ENCODE measurements around the gene TGFB1. TPM values are rescaled to one million over a fixed set of nuclear protein-coding genes. Genes with fewer than 3 reads are reported as not detected.
A peak's percentile ranks its signal among the peaks of the same experiment; 100 is the strongest.

Gene TGFB1
- total RNA-seq, 1 donor = 18.7 TPM

DNA sequence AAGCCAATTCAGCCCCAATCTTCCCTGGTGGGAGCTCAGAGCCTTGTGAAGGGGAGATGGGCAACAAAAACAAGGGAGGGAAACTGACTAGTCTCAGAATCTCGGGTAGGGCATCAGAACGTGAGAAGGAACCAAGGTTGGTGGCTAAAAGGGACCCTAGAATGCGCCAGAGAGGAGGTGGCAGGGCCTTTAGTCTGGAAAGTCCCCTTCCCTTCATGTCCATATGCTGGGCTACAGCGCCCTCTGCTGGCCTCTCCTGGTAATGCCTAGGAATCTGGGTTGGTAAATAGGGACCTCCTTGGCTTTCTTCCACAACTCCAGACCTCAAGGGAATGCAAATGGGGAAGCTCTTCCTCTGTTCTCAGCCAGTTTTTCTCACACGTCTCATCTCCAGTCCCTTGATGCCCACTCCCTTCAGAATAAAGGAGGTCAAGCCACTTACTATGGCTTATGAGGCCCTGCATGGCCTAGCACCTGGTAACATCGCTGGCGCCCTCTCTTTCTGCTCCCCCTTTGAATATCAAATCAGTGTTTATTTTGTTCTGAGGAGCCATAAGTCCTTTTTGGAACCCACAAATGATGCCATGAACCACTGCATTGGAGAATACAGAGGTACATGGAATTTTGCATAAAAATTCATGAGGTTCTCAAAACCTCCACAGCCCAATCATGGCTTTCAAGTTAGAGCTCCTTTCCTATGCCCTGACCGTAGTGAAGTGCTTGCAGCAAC, 45.1 kb downstream of the TGFB1 start:
- DNase-seq (ENCODE audit: low read depth) = peak; percentile 93
- H3K4me3 ChIP-seq (ENCODE audit: low read depth, low read length) = peak overlapping the region; percentile 94
- TF ChIP-seq, protein P1, sequence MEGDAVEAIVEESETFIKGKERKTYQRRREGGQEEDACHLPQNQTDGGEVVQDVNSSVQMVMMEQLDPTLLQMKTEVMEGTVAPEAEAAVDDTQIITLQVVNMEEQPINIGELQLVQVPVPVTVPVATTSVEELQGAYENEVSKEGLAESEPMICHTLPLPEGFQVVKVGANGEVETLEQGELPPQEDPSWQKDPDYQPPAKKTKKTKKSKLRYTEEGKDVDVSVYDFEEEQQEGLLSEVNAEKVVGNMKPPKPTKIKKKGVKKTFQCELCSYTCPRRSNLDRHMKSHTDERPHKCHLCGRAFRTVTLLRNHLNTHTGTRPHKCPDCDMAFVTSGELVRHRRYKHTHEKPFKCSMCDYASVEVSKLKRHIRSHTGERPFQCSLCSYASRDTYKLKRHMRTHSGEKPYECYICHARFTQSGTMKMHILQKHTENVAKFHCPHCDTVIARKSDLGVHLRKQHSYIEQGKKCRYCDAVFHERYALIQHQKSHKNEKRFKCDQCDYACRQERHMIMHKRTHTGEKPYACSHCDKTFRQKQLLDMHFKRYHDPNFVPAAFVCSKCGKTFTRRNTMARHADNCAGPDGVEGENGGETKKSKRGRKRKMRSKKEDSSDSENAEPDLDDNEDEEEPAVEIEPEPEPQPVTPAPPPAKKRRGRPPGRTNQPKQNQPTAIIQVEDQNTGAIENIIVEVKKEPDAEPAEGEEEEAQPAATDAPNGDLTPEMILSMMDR (IDR thresholded peaks at IDR 0.05; ENCODE audit: insufficient read depth, low read length) = peak; percentile 96

DNA sequence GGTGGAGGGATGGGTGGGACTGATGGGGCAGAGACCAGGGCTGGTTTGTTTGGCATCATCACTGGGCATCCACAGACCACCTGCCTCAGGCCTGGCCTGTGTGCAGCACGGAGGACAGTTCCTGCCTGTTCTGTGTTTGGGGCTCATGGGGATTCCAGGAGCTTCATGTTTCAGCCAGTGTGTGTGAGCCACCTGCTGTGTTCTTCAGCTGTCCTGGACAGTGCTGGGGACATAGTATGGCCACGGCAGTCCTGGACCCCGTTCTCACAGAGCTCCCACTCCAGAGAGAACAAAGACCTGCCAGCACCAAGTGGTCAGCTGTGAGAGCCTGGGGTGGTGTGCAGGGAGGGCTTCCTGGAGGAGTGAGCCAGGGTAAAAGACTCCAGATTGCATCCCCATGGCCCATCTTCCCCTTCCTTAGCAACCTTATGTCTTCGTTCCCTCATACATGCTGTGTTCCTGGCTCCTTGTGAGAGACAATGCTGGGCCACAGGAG, 45.7 kb downstream of the TGFB1 start:
- DNase-seq (ENCODE audit: low read depth) = no peak
- TF ChIP-seq, protein P1 (IDR thresholded peaks at IDR 0.05; ENCODE audit: insufficient read depth, low read length) = no peak
- H3K4me3 ChIP-seq (ENCODE audit: low read depth, low read length) = no peak overlapping the region

DNA sequence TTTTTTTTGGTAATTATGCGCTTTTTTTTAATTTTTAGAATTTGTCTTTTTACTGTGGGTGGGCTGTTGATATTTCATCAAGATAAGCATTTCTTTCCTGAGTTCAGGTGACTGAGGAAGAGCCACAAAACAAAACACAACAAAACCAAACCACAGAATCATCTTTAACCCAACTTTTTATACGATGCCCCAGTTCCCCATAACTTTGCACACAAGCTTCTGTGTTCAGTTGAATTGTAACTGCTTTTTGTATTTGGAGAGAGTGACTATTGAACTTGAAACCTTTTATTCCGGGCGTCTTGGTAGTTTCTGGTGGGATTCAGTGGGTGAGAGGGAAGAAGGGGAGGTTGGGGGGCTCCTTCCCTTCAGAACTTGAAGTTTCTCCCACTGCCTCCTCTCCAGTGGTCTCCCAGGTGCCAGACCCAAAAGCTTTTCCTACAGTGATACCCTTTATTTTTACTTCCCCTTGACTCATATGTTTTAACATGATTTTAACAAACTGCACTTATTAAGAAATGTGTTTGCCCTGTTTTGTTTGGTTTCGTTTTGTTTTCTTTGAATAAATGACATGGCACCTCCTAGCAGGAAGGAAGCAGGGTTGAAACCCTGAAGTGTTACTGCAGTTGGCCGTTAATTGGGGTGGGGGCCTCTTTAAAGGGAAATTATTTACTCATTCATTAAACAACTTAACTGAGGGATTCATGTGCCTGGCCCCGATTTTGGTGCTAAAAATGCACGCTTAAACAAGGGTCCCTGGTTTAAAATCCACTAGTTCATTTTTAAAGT, 46.4 kb downstream of the TGFB1 start:
- no peak for DNase-seq (ENCODE audit: low read depth)
- no peak overlapping the region for H3K4me3 ChIP-seq (ENCODE audit: low read depth, low read length)
- TF ChIP-seq, protein P1 (IDR thresholded peaks at IDR 0.05; ENCODE audit: insufficient read depth, low read length) = no peak

DNA sequence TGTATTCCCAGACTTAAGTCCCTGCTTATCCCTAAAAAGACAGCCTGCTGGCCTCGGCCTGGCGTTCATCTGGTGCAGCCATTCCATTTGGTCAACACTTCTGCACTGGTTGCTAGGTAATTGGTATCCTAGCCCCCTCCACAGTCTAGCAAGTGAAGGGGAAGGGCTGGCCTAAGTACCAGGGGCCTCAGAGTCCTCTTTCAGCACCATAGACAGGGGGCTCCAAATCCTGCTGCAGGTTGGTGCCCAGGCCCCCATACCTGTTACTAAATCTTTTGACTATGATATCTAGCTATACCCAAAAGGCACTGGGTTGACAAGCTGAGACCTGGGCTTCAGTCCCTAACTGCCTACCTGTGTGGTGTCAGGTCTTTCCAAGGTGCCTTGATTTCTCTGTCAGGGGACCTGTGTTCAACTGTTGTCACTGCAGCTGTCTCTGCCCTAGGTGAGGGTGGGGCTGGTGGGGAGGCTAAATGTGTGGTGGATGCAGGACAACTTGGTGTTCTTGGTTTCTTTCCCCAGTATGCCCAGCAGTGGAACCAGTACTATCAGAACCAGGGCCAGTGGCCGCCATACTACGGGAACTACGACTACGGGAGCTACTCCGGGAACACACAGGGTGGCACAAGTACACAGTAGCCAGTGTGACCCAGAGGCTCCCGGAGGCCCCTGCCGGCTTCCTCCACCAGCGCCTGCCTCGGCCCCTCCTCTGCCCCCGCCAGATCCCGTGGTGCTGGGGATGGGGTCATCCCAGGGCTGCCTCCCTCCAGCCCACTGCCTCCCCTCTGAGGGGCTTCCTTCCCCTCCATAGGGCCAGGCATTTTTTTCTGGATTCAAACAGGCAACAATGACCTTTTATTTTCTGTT, 47.6 kb downstream of the TGFB1 start:
- no peak overlapping the region for H3K4me3 ChIP-seq (ENCODE audit: low read depth, low read length)
- no peak for DNase-seq (ENCODE audit: low read depth)
- TF ChIP-seq, protein P1 (IDR thresholded peaks at IDR 0.05; ENCODE audit: insufficient read depth, low read length) = no peak

DNA sequence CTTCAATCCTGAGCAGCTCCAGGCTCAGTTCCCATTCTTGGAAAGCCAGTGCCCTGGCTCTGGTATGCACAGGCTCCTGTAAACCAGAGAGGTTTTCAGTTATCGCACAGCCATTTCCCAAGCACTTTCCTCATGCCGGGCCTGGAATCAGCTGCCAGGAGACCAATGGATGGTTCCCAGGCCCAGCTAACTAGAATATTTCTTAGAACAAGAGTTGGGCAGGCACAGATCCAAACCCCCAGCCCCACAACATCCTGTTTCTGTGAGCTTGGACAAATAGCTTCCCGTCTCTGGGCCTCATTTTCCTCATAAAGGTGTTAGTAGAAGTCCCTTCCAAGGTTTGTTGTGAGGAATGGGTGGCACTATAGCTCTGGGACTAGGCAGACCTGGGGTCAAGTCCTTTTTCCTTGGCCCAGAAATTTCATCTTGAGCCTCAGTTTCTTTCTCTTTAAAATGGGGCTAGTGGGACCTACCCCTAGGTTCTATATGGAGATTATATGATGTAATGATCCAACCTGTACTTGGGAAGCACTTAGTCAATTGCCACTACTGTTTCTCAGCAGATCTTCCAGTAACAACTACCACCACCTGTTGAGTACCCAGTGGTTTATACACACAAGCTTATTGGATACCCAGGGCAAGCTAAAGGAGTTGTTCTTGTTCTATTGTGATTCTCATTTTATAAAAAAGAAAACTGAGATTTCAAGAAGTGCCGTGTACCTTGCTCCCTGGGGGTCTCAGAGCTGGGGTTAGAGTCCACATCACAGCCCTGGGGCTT, 48.8 kb downstream of the TGFB1 start:
- H3K4me3 ChIP-seq (ENCODE audit: low read depth, low read length) = no peak overlapping the region
- TF ChIP-seq, protein P1 (IDR thresholded peaks at IDR 0.05; ENCODE audit: insufficient read depth, low read length) = no peak
- no peak for DNase-seq (ENCODE audit: low read depth)

DNA sequence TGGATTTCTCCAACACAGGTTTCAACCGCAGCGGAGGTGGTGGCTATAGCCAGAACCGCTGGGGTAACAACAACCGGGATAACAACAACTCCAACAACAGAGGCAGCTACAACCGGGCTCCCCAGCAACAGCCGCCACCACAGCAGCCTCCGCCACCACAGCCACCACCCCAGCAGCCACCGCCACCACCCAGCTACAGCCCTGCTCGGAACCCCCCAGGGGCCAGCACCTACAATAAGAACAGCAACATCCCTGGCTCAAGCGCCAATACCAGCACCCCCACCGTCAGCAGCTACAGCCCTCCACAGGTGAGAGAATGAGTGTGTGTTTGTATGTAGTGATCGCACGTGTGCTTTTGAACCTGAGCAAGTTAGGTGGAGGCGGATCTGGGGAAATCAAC, 49.8 kb downstream of the TGFB1 start:
- no peak for DNase-seq (ENCODE audit: low read depth)
- no peak overlapping the region for H3K4me3 ChIP-seq (ENCODE audit: low read depth, low read length)
- TF ChIP-seq, protein P1 (IDR thresholded peaks at IDR 0.05; ENCODE audit: insufficient read depth, low read length) = no peak

All from fibroblast of the aortic adventitia (primary cell).